GM19240 (cell line): ENCODE data around the gene ABCC4.

ENCODE experiments used
- DNase-seq: peaks from one replicate; pipeline ENCODE4 v3.0.0; 2011; ENCODE audit warnings: low spot score; ENCODE audit not compliant: insufficient read length

The ABCC4 gene

GRCh38 chr13:95261956-95262355 is 39.3 kb downstream of the ABCC4 start:
- DNase-seq, result no peak

GRCh38 chr13:95260031-95260525 is 41.2 kb downstream of the ABCC4 start:
- no peak for DNase-seq

- no peak for DNase-seq
Measured at GRCh38 chr13:95258619-95259194, 42.5 kb downstream of the ABCC4 start.

- no peak for DNase-seq
Measured at GRCh38 chr13:95258098-95258497, 43.2 kb downstream of the ABCC4 start.

- DNase-seq, result no peak
Measured at GRCh38 chr13:95256091-95256490, 45.2 kb downstream of the ABCC4 start.

- DNase-seq, result no peak
Measured at GRCh38 chr13:95255072-95255732, 46.0 kb downstream of the ABCC4 start.

GRCh38 chr13:95254339-95254738 is 46.9 kb downstream of the ABCC4 start:
- DNase-seq, result no peak

- DNase-seq, result no peak
Measured at GRCh38 chr13:95253033-95253432, 48.2 kb downstream of the ABCC4 start.

GRCh38 chr13:95251641-95252040 is 49.6 kb downstream of the ABCC4 start:
- no peak for DNase-seq

GRCh38 chr13:95250961-95251360 is 50.3 kb downstream of the ABCC4 start:
- no peak for DNase-seq

GRCh38 chr13:95248953-95249352 is 52.3 kb downstream of the ABCC4 start:
- no peak for DNase-seq

GRCh38 chr13:95247852-95248251 is 53.4 kb downstream of the ABCC4 start:
- no peak for DNase-seq

GRCh38 chr13:95247171-95247570 is 54.1 kb downstream of the ABCC4 start:
- no peak for DNase-seq

GRCh38 chr13:95246292-95247082 is 54.8 kb downstream of the ABCC4 start:
- no peak for DNase-seq

GRCh38 chr13:95245071-95245470 is 56.2 kb downstream of the ABCC4 start:
- no peak for DNase-seq

GRCh38 chr13:95243207-95243606 is 58.0 kb downstream of the ABCC4 start:
- no peak for DNase-seq

- DNase-seq, result no peak
Measured at GRCh38 chr13:95241321-95241720, 59.9 kb downstream of the ABCC4 start.

GRCh38 chr13:95239283-95239682 is 62.0 kb downstream of the ABCC4 start:
- DNase-seq, result no peak

- no peak for DNase-seq
Measured at GRCh38 chr13:95237310-95237870, 63.9 kb downstream of the ABCC4 start.

- no peak for DNase-seq
Measured at GRCh38 chr13:95236774-95237173, 64.5 kb downstream of the ABCC4 start.

GRCh38 chr13:95235974-95236373 is 65.3 kb downstream of the ABCC4 start:
- DNase-seq, result no peak

- DNase-seq, result no peak
Measured at GRCh38 chr13:95235199-95235756, 66.0 kb downstream of the ABCC4 start.
